SK-N-MC (cell line): ENCODE results near the gene SYT8.

Source experiments
- DNase-seq: peaks from one replicate; pipeline ENCODE4 v3.0.0-alpha.2; 2011; ENCODE audit warnings: low read depth, low spot score
- H3K27ac ChIP-seq: fragments of 200-600 bp; sonication (generic); 2 replicates; pipeline ENCODE4 v1.5.1; 2016; ENCODE audit warnings: mixed run types
- H3K36me3 ChIP-seq: fragments of 200-600 bp; sonication (generic); 2 replicates; pipeline ENCODE4 v1.6.1; 2017; ENCODE audit warnings: antibody characterized with exemption, low read length, mixed read lengths; ENCODE audit not compliant: insufficient read depth
- H3K4me3 ChIP-seq: fragments of 200-600 bp; sonication (generic); 2 replicates; pipeline ENCODE4 v1.5.1; 2016
- H3K9ac ChIP-seq: fragments of 200-600 bp; sonication (generic); 2 replicates; pipeline ENCODE4 v1.8.0; 2017; ENCODE audit warnings: mixed run types, mixed read lengths; ENCODE audit not compliant: insufficient read length
- H3K9me3 ChIP-seq: fragments of 200-600 bp; sonication (generic); 2 replicates; pipeline ENCODE4 v1.6.1; 2017; ENCODE audit warnings: low read depth, mild to moderate bottlenecking, antibody characterized with exemption, low read length, moderate library complexity, mixed read lengths
- EZH2 ChIP-seq: fragments of 200-600 bp; sonication (generic); IDR thresholded peaks from one replicate; pipeline ENCODE4 v1.6.1; 2017; ENCODE audit warnings: antibody characterized with exemption
- FOXP2 ChIP-seq: optimal IDR thresholded peaks from 2 replicates; pipeline ENCODE3; 2011; ENCODE audit warnings: mild to moderate bottlenecking, moderate library complexity; ENCODE audit not compliant: insufficient read depth; ENCODE audit errors: extremely low read length, control extremely low read depth
- POLR2AphosphoS5 ChIP-seq: IDR thresholded peaks from 2 replicates; pipeline ENCODE4 v1.6.1; 2012; ENCODE audit warnings: mild to moderate bottlenecking, low read depth, low read length, borderline replicate concordance

SYT8 gene

DNA sequence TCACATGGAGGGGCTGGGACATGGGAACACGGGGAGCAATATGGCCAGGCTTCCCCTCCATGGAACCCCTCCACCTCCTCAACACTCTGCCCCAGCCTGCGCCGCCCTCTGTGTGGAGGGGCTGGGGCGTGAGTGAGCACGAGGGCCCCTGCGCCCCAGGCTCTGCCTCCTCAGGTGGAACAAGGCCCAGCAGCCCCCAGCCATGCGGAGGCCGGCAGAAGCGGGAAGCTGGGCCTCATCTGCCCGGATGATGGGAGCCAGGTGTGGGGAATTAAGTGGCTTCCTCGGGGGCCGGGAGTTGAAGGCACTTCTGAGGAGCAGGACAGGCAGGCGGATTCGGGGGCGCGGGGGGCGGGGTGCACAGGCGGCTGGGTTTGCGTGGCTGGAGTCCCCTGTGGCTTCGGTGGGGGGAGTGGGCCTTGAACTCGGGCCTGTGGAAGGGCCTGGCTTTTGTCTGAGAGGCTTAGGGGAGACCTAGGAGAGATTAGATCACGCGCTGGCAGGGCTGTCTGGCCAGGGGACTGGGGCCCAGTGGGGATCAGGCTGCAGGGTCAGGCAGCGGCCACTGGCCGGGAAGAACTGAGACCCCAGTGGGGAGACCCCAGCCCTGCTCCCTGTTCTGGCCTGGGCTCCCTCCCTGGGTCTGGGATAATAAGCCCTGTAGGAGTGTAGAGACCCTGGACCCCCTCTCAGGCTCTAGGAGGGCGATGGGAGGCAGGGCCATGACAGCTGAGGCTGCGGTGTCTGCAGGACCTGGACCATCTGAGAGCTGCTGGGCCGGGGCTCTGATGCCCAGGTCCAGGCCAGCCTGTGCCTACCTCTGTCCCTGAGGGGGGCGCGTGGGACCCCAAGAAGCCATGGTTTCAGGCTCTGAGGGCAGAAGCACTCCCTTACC is 43.6 kb downstream of the SYT8 start:
- no peak for TF ChIP-seq FOXP2
- TF ChIP-seq POLR2AphosphoS5 = no peak
- TF ChIP-seq EZH2 = no peak
- Histone ChIP-seq H3K27ac (no peak overlapping the region), H3K36me3 (no peaks in the 10 kb centered on the region), H3K4me3 (no peak overlapping the region), H3K9ac (no peak overlapping the region), H3K9me3 (no peaks in the 10 kb centered on the region)
- no peak for DNase-seq

DNA sequence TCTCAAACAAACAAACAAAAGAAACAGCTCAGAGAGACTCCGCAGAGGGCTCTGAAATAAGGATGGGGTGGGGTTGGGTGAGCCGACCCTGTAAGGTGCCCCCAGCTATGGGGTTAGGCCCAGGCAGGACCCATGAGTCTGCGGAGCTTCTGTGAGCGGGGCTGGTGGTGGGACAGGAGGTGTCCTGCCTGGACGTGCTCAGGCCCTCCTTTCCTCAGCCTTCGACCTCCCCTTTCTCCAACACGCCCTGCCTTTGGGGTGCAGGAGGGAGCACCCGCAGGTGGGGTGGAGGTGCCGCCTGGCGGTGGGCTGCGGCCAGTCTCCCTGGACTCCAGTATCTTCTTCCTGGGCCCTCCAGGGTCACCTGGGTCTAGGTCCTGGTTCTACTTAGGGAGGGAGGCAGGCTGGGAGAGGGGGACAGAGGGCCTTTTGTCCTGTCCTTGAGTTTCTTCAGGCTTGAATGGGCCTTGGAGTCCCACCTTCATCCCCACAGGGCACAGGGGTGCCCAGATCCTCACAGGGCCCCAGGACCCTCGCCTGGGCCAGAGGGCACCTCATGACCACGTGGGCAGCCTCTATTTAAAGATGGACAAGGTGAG is 44.7 kb downstream of the SYT8 start:
- Histone ChIP-seq H3K9me3 (no peaks in the 10 kb centered on the region), H3K27ac (no peak overlapping the region), H3K36me3 (no peaks in the 10 kb centered on the region), H3K4me3 (no peak overlapping the region), H3K9ac (no peak overlapping the region)
- TF ChIP-seq EZH2 (no peak), POLR2AphosphoS5 (no peak), FOXP2 (no peak)
- DNase-seq = no peak

DNA sequence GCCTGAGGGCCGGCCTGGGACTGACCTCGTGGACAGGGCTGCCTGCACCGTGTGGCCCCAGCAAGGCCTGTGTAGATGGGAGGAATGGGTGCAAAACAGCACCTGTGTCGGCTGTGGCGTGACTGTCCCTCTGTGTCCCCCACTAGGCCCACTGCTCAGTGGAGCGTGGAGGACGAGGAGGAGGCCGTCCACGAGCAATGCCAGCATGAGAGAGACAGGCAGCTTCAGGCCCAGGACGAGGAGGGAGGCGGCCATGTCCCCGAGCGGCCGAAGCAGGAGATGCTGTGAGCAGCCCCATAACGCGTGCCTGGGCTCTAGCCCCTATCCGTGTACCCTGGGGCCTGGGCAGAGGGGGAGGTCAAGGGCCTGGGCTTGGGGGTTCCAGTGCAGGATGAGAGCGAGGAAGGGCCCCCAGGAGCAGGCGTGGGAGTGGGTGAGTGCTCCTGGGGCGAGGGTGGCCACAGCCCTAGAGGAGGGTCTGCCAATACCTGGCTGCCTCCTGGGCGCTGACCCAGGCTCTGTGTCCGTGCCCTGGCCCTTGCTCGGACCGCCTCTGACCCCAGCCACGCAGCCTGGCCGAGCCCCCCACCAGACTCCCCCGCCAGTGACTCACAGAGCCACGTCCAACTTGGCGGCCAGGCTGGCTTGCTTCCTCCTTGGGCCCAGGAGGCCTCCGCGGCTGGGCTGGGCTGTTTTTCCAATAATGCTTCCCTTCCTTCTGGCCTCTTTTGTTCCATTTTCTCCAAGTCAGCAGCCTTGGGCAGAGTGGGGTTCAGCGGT is 45.3 kb downstream of the SYT8 start:
- no peak overlapping the region for H3K9ac ChIP-seq
- H3K9me3 ChIP-seq = no peaks in the 10 kb centered on the region
- H3K27ac ChIP-seq = no peak overlapping the region
- no peaks in the 10 kb centered on the region for H3K36me3 ChIP-seq
- TF ChIP-seq FOXP2 (no peak), EZH2 (no peak), POLR2AphosphoS5 (no peak)
- DNase-seq = no peak
- no peak overlapping the region for H3K4me3 ChIP-seq

DNA sequence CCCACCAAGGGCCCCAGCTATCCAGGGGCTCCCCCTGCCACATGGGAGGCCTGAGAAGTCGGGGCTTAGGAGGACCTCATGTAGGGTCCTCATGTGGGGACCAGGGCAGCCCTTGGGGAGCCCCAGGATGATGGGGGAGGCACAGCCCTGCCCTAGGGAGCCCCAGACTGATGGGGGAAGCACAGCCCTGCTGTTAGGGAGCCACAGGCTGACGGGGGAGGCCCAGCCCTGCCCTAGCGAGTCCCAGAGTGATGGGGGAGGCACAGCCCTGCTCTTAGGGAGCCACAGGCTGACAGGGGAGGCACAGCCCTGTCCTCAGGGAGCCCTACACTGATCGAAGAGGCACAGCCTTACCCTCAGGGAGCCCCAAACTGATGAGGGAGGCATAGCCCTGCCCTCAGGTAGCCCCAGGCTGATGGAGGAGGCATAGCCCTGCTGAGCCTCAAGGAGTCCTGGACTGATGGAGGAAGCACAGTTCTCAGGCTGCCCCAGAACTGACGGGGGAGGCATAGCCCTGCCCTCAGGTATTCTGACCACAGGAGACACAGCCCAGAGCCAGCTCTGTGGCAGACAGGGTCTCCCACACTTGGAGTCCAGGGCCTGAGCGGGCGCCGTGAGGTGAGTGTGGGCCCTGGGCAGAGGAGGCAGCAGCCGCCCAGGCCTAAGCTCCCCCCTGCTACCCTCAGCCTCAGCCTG is 46.1 kb downstream of the SYT8 start:
- Histone ChIP-seq H3K27ac (no peak overlapping the region), H3K9ac (no peak overlapping the region), H3K36me3 (no peaks in the 10 kb centered on the region), H3K4me3 (no peak overlapping the region), H3K9me3 (no peaks in the 10 kb centered on the region)
- no peak for TF ChIP-seq POLR2AphosphoS5
- TF ChIP-seq FOXP2 = no peak
- TF ChIP-seq EZH2 = no peak
- DNase-seq = no peak

DNA sequence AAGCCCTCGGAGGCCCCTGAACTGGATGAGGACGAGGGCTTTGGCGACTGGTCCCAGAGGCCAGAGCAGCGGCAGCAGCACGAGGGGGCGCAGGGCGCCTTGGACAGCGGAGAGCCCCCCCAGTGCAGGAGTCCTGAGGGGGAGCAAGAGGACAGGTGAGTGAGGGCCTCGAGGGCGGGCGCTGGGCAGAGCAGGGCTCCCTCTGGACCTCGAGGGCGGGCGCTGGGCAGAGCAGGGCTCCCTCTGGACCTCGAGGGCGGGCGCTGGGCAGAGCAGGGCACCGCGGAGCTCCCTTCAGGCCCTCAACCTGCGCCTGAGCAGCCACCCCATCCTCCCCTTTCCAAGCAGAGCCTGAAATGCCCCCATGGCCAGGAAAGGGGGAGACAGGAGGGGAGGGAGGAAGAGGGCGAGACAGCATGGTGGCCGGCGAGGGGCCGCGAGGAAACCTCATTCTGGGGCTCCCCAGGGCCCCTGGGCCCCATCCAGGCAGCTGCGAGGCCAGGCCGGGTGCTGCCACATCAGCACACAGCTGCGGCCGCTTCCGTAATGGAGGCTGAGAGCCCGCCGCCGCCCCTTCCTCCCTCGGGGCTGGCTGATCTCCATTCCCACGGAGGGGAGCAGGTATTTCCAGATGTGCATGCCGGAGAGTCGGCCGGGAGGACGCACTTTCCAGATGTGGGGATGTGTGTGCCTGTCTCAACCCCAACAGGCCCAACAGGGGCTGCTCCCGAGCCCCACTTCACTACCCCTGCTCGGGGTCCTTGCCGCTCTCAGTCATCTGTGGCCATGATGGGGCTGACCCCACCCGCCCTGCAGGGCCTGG is 46.9 kb downstream of the SYT8 start:
- TF ChIP-seq POLR2AphosphoS5 (no peak), EZH2 (no peak), FOXP2 (no peak)
- no peak overlapping the region for H3K4me3 ChIP-seq
- DNase-seq = no peak
- H3K9me3 ChIP-seq = no peaks in the 10 kb centered on the region
- H3K9ac ChIP-seq = no peak overlapping the region
- no peaks in the 10 kb centered on the region for H3K36me3 ChIP-seq
- no peak overlapping the region for H3K27ac ChIP-seq

- peak; percentile 2 for DNase-seq
- no peak for TF ChIP-seq EZH2
- no peak for TF ChIP-seq POLR2AphosphoS5
- no peak for TF ChIP-seq FOXP2
- Histone ChIP-seq H3K9me3 (no peaks in the 10 kb centered on the region), H3K4me3 (no peak overlapping the region), H3K27ac (no peak overlapping the region), H3K36me3 (no peaks in the 10 kb centered on the region), H3K9ac (no peak overlapping the region)
Measured at GRCh38 chr11:1882265-1883238, 47.8 kb downstream of the SYT8 start.
